Lung (tissue), 12 donors: ENCODE measurements around the gene ASAH2. TPM values are rescaled to one million over a fixed set of nuclear protein-coding genes. Genes with fewer than 3 reads are reported as not detected.

Source experiments
- ATAC-seq: fragments of 200-7000 bp; cut with Tn5 transposase; one replicate; pipeline ENCODE4 v1.9.1; 2020; ENCODE audit warnings: moderate number of reproducible peaks; ENCODE audit not compliant: insufficient read depth, low FRiP score
- DNase-seq, 3 donors: peaks; one replicate each; pipeline ENCODE4 v3.0.0-alpha.2; 2013 to 2017
- H3K27ac ChIP-seq, 2 donors: one replicate each; pipeline ENCODE4 v1.5.1; 2013; ENCODE audit warnings: mild to moderate bottlenecking in 2 of 2, moderate library complexity in 2 of 2, control low read depth in 1 of 2, inconsistent platforms in 1 of 2, low read depth in 1 of 2, low read length in 1 of 2
- H3K27me3 ChIP-seq, 3 donors: one replicate each; pipeline ENCODE4 v1.5.1; 2013; ENCODE audit warnings: low read length in 2 of 3; ENCODE audit not compliant: control insufficient read depth in 3 of 3, insufficient read depth in 3 of 3
- H3K36me3 ChIP-seq, 4 donors: one replicate each; pipeline ENCODE4 v1.5.1; 2013; ENCODE audit warnings: low read length in 4 of 4, mild to moderate bottlenecking in 1 of 4, moderate library complexity in 1 of 4; ENCODE audit not compliant: control insufficient read depth in 4 of 4, insufficient read depth in 4 of 4
- H3K4me1 ChIP-seq, 5 donors: one replicate each; pipeline ENCODE4 v1.5.1; 2013; ENCODE audit warnings: low read length in 5 of 5, mild to moderate bottlenecking in 2 of 5, moderate library complexity in 1 of 5; ENCODE audit not compliant: control insufficient read depth in 5 of 5, insufficient read depth in 5 of 5
- H3K4me3 ChIP-seq: one replicate; pipeline ENCODE4 v1.5.1; 2013; ENCODE audit warnings: mild to moderate bottlenecking, control low read depth, moderate library complexity
- H3K9ac ChIP-seq, 2 donors: one replicate each; pipeline ENCODE4 v1.5.1; 2013; ENCODE audit warnings: low read length in 2 of 2, control low read depth in 1 of 2; ENCODE audit not compliant: insufficient read depth in 1 of 2
- H3K9me3 ChIP-seq, 4 donors: one replicate each; pipeline ENCODE4 v1.5.1; 2013; ENCODE audit warnings: low read length in 3 of 4, mild to moderate bottlenecking in 1 of 4, moderate library complexity in 1 of 4; ENCODE audit not compliant: control insufficient read depth in 4 of 4, insufficient read depth in 3 of 4
- CTCF ChIP-seq: IDR thresholded peaks from 2 replicates; pipeline ENCODE4 v1.5.1; 2012; ENCODE audit warnings: mild to moderate bottlenecking; ENCODE audit errors: control extremely low read depth, extremely low read depth
- WGBS, 2 donors: extraction: QIAGEN DNeasy Blood & Tissue Kit; methylation state at CpG; one replicate each; pipeline ENCODE4 v1.1.7; 2013; 5-methylcytosine and 5-hydroxymethylcytosine counted together
- polyA plus RNA-seq, 2 donors: library from polyadenylated mRNA; stranded (reverse); fragments of 200-250 nt; gene quantifications; one replicate each; pipeline ENCODE4 v1.2.1, GENCODE V29; 2013
- total RNA-seq, 2 donors: library from RNA; depleted of rRNA in 1 of 2; stranded (reverse); fragments of >200 nt in 1 of 2; gene quantifications; one replicate each; pipeline ENCODE4 v1.2.1, GENCODE V29; 2014 to 2021
- donor health status: control.
- donor health status: control.
- donor health status: Bipolar disorder and iron deficiency.
- donor health status: healthy.
- donor health status: DM: yes; HTN: yes; CAD: no.

The ASAH2 gene
- total and polyA plus RNA-seq, 4 donors = 0.08 to 3.7 (median 1.3) TPM

- ATAC-seq (no peak), DNase-seq (no peak)
- TF ChIP-seq CTCF = no peak
- Histone ChIP-seq H3K4me3 (no peak overlapping the region), H3K27ac (no peak overlapping the region), H3K9me3 (no peaks in the 10 kb centered on the region), H3K9ac (no peak overlapping the region), H3K36me3 (no peaks in the 10 kb centered on the region), H3K4me1 (peaks cover 0 to 15% (median 7%) of the 10 kb centered on the region in 5 donors), H3K27me3 (no peaks in the 10 kb centered on the region)
- 81 to 86% methylated on average over 4 of the region's 4 CpGs for WGBS, 2 donors
These were observed 30.7 kb upstream of the ASAH2 start for GRCh38 chr10:50281967-50282522.

GRCh38 chr10:50281210-50281966, 30.1 kb upstream of the ASAH2 start:
- ATAC-seq = no peak
- Histone ChIP-seq H3K36me3 (no peaks in the 10 kb centered on the region), H3K9me3 (no peaks in the 10 kb centered on the region), H3K27me3 (no peaks in the 10 kb centered on the region), H3K27ac (no peak overlapping the region), H3K9ac (no peak overlapping the region), H3K4me3 (no peak overlapping the region), H3K4me1 (peaks cover 0 to 10% (median 4%) of the 10 kb centered on the region in 5 donors)
- TF ChIP-seq CTCF = no peak
- 80 to 81% methylated on average over 8 of the region's 8 CpGs for WGBS, 2 donors
- no peak for DNase-seq

GRCh38 chr10:50280049-50280841, 28.9 kb upstream of the ASAH2 start:
- no peak for ATAC-seq
- Histone ChIP-seq H3K4me1 (no peaks in the 10 kb centered on the region), H3K9me3 (no peaks in the 10 kb centered on the region)

More at GRCh38 chr10:50280049-50280841, 28.9 kb upstream of the ASAH2 start:
- no peak overlapping the region for H3K27ac ChIP-seq
- no peak for DNase-seq
- H3K27me3 ChIP-seq = no peaks in the 10 kb centered on the region
- no peak for TF ChIP-seq CTCF
- WGBS, 2 donors = 67 to 77% methylated on average over 5 of the region's 5 CpGs
- no peaks in the 10 kb centered on the region for H3K36me3 ChIP-seq
- H3K9ac ChIP-seq = no peak overlapping the region
- H3K4me3 ChIP-seq = no peak overlapping the region
